Measurements from ENCODE around the gene LDHA. TPM values are rescaled to one million over a fixed set of nuclear protein-coding genes. Genes with fewer than 3 reads are reported as not detected.

LDHA gene
- total and polyA plus RNA-seq, 2 of the 8 experiments (the other 6 are each of a cell fraction or from before 2014, with no cell fraction given): 443 to 486 TPM

GRCh38 chr11:18404062-18404461, 9.7 kb downstream of the LDHA start (continued):
- TF ChIP-seq CHD7 (IDR thresholded peaks at IDR 0.05; ENCODE audit: insufficient replicate concordance, low read length) (no peak), RNF2 (IDR thresholded peaks at IDR 0.05; ENCODE audit: borderline replicate concordance, low read depth, low read length, missing control alignments, poor library complexity, severe bottlenecking) (no peak), SIX5 (IDR thresholded peaks at IDR 0.05; ENCODE audit: low read depth, low read length) (no peak), RBBP5 (IDR thresholded peaks at IDR 0.05; ENCODE audit: borderline replicate concordance, low read depth, low read length) (no peak)
